GM23248 (cell line): ENCODE results near the gene STK25.

ENCODE experiments used
- EZH2 ChIP-seq: fragments of 200-600 bp; sonication (generic); IDR thresholded peaks from 2 replicates; pipeline ENCODE4 v1.6.1; 2018; ENCODE audit warnings: antibody characterized with exemption, mild to moderate bottlenecking; ENCODE audit not compliant: insufficient read depth, poor library complexity, severe bottlenecking
- EZH2phosphoT487 ChIP-seq: fragments of 200-600 bp; sonication (generic); IDR thresholded peaks from 2 replicates; pipeline ENCODE4 v1.6.1; 2018; ENCODE audit warnings: antibody characterized with exemption, moderate library complexity, mild to moderate bottlenecking, low read depth; ENCODE audit not compliant: insufficient read depth

GRCh38 chr2:241481687-241482086, 26.7 kb downstream of the STK25 start:
- TF ChIP-seq EZH2phosphoT487 (no peak), EZH2 (no peak)
